ENCODE results near the gene SLC24A3. TPM values are rescaled to one million over a fixed set of nuclear protein-coding genes. Genes with fewer than 3 reads are reported as not detected.

Gene SLC24A3
- total RNA-seq, 1 donor from 2014 or later = 0.21 TPM

- no peaks in the 10 kb centered on the region for H3F3A ChIP-seq (ENCODE audit: low read depth)
- no peaks in the 10 kb centered on the region for H3K36me3 ChIP-seq
- H3K4me1 Mint-ChIP-seq = peaks cover 3% of the 10 kb centered on the region
- no peaks in the 10 kb centered on the region for H4K20me1 ChIP-seq (ENCODE audit: low read depth)
- no peak overlapping the region for H3K4me3 ChIP-seq
- H3K4me1 ChIP-seq = no peaks in the 10 kb centered on the region
- DNase-seq (ENCODE audit: low spot score) = no peak
- no peak overlapping the region for H3K27ac ChIP-seq
- H2AFZ ChIP-seq (replicated peaks) = no peak overlapping the region
- no peaks in the 10 kb centered on the region for H3K9me3 ChIP-seq (ENCODE audit: low read depth)
- no peak overlapping the region for H3K27ac Mint-ChIP-seq
- no peak overlapping the region for H3K4me3 Mint-ChIP-seq
- TF ChIP-seq EZH2 (IDR thresholded peaks at IDR 0.05) = no peak
- no peak for TF ChIP-seq EZH2phosphoT487 (IDR thresholded peaks at IDR 0.05)
- TF ChIP-seq CTCF (IDR thresholded peaks at IDR 0.05) = no peak
- no peaks in the 10 kb centered on the region for H3K27me3 Mint-ChIP-seq (ENCODE audit: insufficient read depth, low read depth)
- H3K36me3 Mint-ChIP-seq = no peaks in the 10 kb centered on the region
- H3K9ac ChIP-seq = no peak overlapping the region
- H3K27me3 ChIP-seq = no peaks in the 10 kb centered on the region
- no peak overlapping the region for H3K4me2 ChIP-seq
- H3K9me3 Mint-ChIP-seq = no peaks in the 10 kb centered on the region
- H3K79me2 ChIP-seq (ENCODE audit: low read depth) = no peaks in the 10 kb centered on the region
Measured at GRCh38 chr20:19725814-19726525, 513.5 kb downstream of the SLC24A3 start.

DNA sequence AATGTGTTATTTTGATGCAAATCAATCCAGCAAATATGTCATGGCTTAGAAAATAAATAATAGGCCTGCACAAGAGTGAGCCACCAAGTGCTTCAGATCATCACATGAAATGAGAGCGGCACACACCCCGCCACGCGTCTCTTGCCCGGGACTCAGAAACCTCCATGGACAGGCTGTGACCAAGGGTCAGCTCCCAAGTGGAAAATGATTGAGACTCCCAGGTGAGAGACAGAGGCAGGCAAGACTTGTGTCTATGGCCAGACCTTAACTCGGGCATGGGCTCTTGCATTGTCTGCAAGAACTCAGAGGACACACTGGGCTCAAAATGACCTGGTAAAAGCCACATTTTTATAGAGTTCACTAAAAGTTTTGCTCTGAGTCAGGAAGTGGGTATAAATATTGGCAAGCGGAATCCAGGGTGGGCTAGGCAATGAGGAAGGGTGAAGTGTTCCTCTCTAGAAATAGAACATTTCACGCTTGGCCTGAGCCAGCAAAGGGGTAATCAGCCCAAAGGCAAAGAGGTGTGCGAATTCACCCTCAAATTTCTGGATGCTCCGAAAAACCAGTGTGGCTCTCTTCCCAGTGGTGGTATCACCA lies 514.9 kb downstream of the SLC24A3 start:
- H3K4me3 Mint-ChIP-seq = no peak overlapping the region
- Histone ChIP-seq H3K9me3 (ENCODE audit: low read depth) (no peaks in the 10 kb centered on the region), H3K4me1 (no peaks in the 10 kb centered on the region), H3K36me3 (no peaks in the 10 kb centered on the region), H3K9ac (no peak overlapping the region), H3K79me2 (ENCODE audit: low read depth) (no peaks in the 10 kb centered on the region), H3K27me3 (no peaks in the 10 kb centered on the region), H3F3A (ENCODE audit: low read depth) (no peaks in the 10 kb centered on the region), H3K27ac (no peak overlapping the region), H3K4me2 (no peak overlapping the region), H3K4me3 (no peak overlapping the region), H4K20me1 (ENCODE audit: low read depth) (no peaks in the 10 kb centered on the region), H2AFZ (replicated peaks) (no peak overlapping the region)
- H3K27me3 Mint-ChIP-seq (ENCODE audit: insufficient read depth, low read depth) = no peaks in the 10 kb centered on the region
- DNase-seq (ENCODE audit: low spot score) = no peak
- H3K4me1 Mint-ChIP-seq = peaks cover 3% of the 10 kb centered on the region
- H3K36me3 Mint-ChIP-seq = no peaks in the 10 kb centered on the region
- no peaks in the 10 kb centered on the region for H3K9me3 Mint-ChIP-seq
- no peak overlapping the region for H3K27ac Mint-ChIP-seq
- TF ChIP-seq EZH2phosphoT487 (IDR thresholded peaks at IDR 0.05) = no peak
- TF ChIP-seq CTCF (IDR thresholded peaks at IDR 0.05) = no peak
- no peak for TF ChIP-seq EZH2 (IDR thresholded peaks at IDR 0.05)

DNA sequence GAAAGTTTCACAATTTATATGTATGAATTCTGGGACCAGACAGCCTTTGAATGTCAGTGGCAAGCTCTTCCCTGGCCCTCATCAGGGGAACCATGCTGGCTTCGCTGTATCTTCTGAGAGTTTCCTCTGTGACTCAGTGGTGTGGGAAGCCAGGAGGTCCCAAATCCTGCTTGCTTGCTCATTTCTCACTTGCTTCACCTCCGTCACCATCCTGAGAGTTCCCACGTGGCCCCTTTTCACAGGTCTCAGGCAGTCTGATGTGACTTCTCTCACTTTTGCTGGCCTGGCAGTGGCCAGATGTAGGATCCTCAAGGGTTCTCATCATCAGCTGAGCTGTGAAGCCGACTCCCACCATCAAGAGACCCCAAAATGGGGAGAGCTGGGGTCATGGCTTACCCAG lies 517.2 kb downstream of the SLC24A3 start:
- Histone ChIP-seq H2AFZ (replicated peaks) (no peak overlapping the region), H3K9ac (no peak overlapping the region), H3K4me2 (no peak overlapping the region), H3K79me2 (ENCODE audit: low read depth) (no peaks in the 10 kb centered on the region), H3K36me3 (no peaks in the 10 kb centered on the region), H3K9me3 (ENCODE audit: low read depth) (no peaks in the 10 kb centered on the region), H4K20me1 (ENCODE audit: low read depth) (no peaks in the 10 kb centered on the region), H3K27ac (no peak overlapping the region), H3F3A (ENCODE audit: low read depth) (no peaks in the 10 kb centered on the region), H3K27me3 (no peaks in the 10 kb centered on the region), H3K4me3 (no peak overlapping the region), H3K4me1 (no peaks in the 10 kb centered on the region)
- no peak for DNase-seq (ENCODE audit: low spot score)
- Mint-ChIP-seq H3K4me3 (no peak overlapping the region), H3K27me3 (ENCODE audit: insufficient read depth, low read depth) (no peaks in the 10 kb centered on the region), H3K36me3 (no peaks in the 10 kb centered on the region), H3K9me3 (no peaks in the 10 kb centered on the region), H3K4me1 (peaks cover 9% of the 10 kb centered on the region), H3K27ac (no peak overlapping the region)
- TF ChIP-seq EZH2 (IDR thresholded peaks at IDR 0.05) (no peak), CTCF (IDR thresholded peaks at IDR 0.05) (no peak), EZH2phosphoT487 (IDR thresholded peaks at IDR 0.05) (no peak)
